ENCODE data around the gene RGS2. TPM values are rescaled to one million over a fixed set of nuclear protein-coding genes. Genes with fewer than 3 reads are reported as not detected.

Gene RGS2
- polyA plus RNA-seq, 1 donor from 2014 or later, result 189 TPM

- Histone ChIP-seq H3K4me2 (ENCODE audit: low read length) (no peak overlapping the region), H2AFZ (ENCODE audit: low read depth, low read length) (no peak overlapping the region), H3K9me2 (ENCODE audit: insufficient read depth, low read length) (no peaks in the 10 kb centered on the region), H3K27me3 (ENCODE audit: insufficient read depth, low read depth, low read length) (no peaks in the 10 kb centered on the region), H4K20me1 (ENCODE audit: insufficient read depth) (no peaks in the 10 kb centered on the region), H3K79me2 (replicated peaks; ENCODE audit: insufficient read depth, low read length) (no peaks in the 10 kb centered on the region), H3K9ac (ENCODE audit: low read length) (no peak overlapping the region), H3K27ac (ENCODE audit: low read length) (no peak overlapping the region), H3K36me3 (ENCODE audit: insufficient read depth, low read length) (no peaks in the 10 kb centered on the region), H3K9me3 (ENCODE audit: low read length) (no peaks in the 10 kb centered on the region), H3K4me3 (ENCODE audit: low read length) (no peak overlapping the region), H3F3A (ENCODE audit: insufficient read depth, low read length, poor library complexity, severe bottlenecking) (no peaks in the 10 kb centered on the region)
- TF ChIP-seq CTCF (IDR thresholded peaks at IDR 0.05; ENCODE audit: poor library complexity, severe bottlenecking) (no peak), EZH2 (IDR thresholded peaks at IDR 0.05; ENCODE audit: borderline replicate concordance, insufficient read depth, low read length, poor library complexity, severe bottlenecking) (no peak), REST (IDR thresholded peaks at IDR 0.05; ENCODE audit: borderline replicate concordance) (no peak), TAF1 (IDR thresholded peaks at IDR 0.05; ENCODE audit: low read depth) (no peak), RAD21 (conservative IDR thresholded peaks at IDR 0.05) (no peak)
Observed at GRCh38 chr1:192776206-192776605, 32.6 kb upstream of the RGS2 start.

GRCh38 chr1:192776998-192777397 lies 31.8 kb upstream of the RGS2 start:
- H3K79me2 ChIP-seq (replicated peaks; ENCODE audit: insufficient read depth, low read length), result no peaks in the 10 kb centered on the region
- TF ChIP-seq MXI1 (conservative IDR thresholded peaks at IDR 0.05; ENCODE audit: poor library complexity, severe bottlenecking), result no peak
- TF ChIP-seq RAD21 (conservative IDR thresholded peaks at IDR 0.05), result no peak
- TF ChIP-seq EP300 (conservative IDR thresholded peaks at IDR 0.05; ENCODE audit: poor library complexity, severe bottlenecking), result no peak
- TF ChIP-seq CTCF (IDR thresholded peaks at IDR 0.05; ENCODE audit: poor library complexity, severe bottlenecking), result no peak
- no peak for TF ChIP-seq TAF1 (IDR thresholded peaks at IDR 0.05; ENCODE audit: low read depth)
- TF ChIP-seq EZH2 (IDR thresholded peaks at IDR 0.05; ENCODE audit: borderline replicate concordance, insufficient read depth, low read length, poor library complexity, severe bottlenecking), result no peak
- TF ChIP-seq POLR2AphosphoS5 (IDR thresholded peaks at IDR 0.05), result no peak
- no peak for TF ChIP-seq SMC3 (conservative IDR thresholded peaks at IDR 0.05; ENCODE audit: poor library complexity)
- no peak for TF ChIP-seq REST (IDR thresholded peaks at IDR 0.05; ENCODE audit: borderline replicate concordance)

More at GRCh38 chr1:192776998-192777397, 31.8 kb upstream of the RGS2 start:
- no peaks in the 10 kb centered on the region for H3K27me3 ChIP-seq (ENCODE audit: insufficient read depth, low read depth, low read length)
- H3K27ac ChIP-seq (ENCODE audit: low read length), result no peak overlapping the region
- no peak overlapping the region for H2AFZ ChIP-seq (ENCODE audit: low read depth, low read length)
- H3F3A ChIP-seq (ENCODE audit: insufficient read depth, low read length, poor library complexity, severe bottlenecking), result no peaks in the 10 kb centered on the region
- no peaks in the 10 kb centered on the region for H3K9me2 ChIP-seq (ENCODE audit: insufficient read depth, low read length)
- no peak overlapping the region for H3K4me3 ChIP-seq (ENCODE audit: low read length)
- H3K4me2 ChIP-seq (ENCODE audit: low read length), result no peak overlapping the region
- H4K20me1 ChIP-seq (ENCODE audit: insufficient read depth), result no peaks in the 10 kb centered on the region
- no peaks in the 10 kb centered on the region for H3K9me3 ChIP-seq (ENCODE audit: low read length)
- no peaks in the 10 kb centered on the region for H3K36me3 ChIP-seq (ENCODE audit: insufficient read depth, low read length)
- no peak overlapping the region for H3K9ac ChIP-seq (ENCODE audit: low read length)

Measured in neural cell (in vitro differentiated cells).